Measurements from ENCODE around the gene INSL6. TPM values are rescaled to one million over a fixed set of nuclear protein-coding genes. Genes with fewer than 3 reads are reported as not detected.

Gene INSL6
- total RNA-seq, 1 experiment from 2014 or later: not detected

Other genes starting within 250 kb of the INSL6 start
- gene JAK2, start 200.4 kb downstream of the INSL6 start, total RNA-seq (2014; rRNA removed): 9.0 and 9.6 TPM in 2 replicates
- gene INSL4, start 45.8 kb upstream of the INSL6 start, total RNA-seq (2014; rRNA removed): not detected in 2 replicates
- gene RLN2, start 119.1 kb upstream of the INSL6 start, total RNA-seq (2014; rRNA removed): not detected in 2 replicates
- not detected in 2 replicates for gene RLN1, start 154.2 kb upstream of the INSL6 start, total RNA-seq (2014; rRNA removed)